Neural cell (in vitro differentiated cells): ENCODE data around the gene NAA15.

Source experiments
- CTCF ChIP-seq: fragments of 450-650 bp; IDR thresholded peaks from 2 replicates; pipeline ENCODE4 v1.5.1; 2014; ENCODE audit warnings: antibody characterized with exemption, mild to moderate bottlenecking, moderate library complexity; ENCODE audit not compliant: poor library complexity, severe bottlenecking
- POLR2AphosphoS5 ChIP-seq: IDR thresholded peaks from 2 replicates; pipeline ENCODE4 v1.6.1; 2012
- RAD21 ChIP-seq: fragments of 450-650 bp; conservative IDR thresholded peaks from 2 replicates; pipeline ENCODE4 v1.6.1; 2014; ENCODE audit warnings: antibody characterized with exemption, mild to moderate bottlenecking, moderate library complexity

GRCh38 chr4:139454111-139455045 is 153.1 kb downstream of the NAA15 start, which contains the start of gene RAB33B:
- peak; percentile 12 for TF ChIP-seq RAD21
- TF ChIP-seq POLR2AphosphoS5 = peak; percentile 24
- no peak for TF ChIP-seq CTCF
